NCI-H1417 (cell line): ENCODE results near the gene CLEC2D.
"Not testable (repeated sequence)": the region's sequence is repeated elsewhere in the genome, so short reads cannot be mapped to it uniquely, and the experiment has no call there.

Experiments used
- DNase-seq, 3 experiments: peaks; one replicate each; lab custom pipeline; 2025; lab: John Stamatoyannopoulos, UW

CLEC2D gene

GRCh38 chr12:9729082-9729481 lies 59.6 kb downstream of the CLEC2D start:
- DNase-seq: no peak

GRCh38 chr12:9730011-9730410 lies 60.5 kb downstream of the CLEC2D start:
- no peak for DNase-seq

- DNase-seq: no peak
These were observed 61.1 kb downstream of the CLEC2D start for GRCh38 chr12:9730591-9730990.

GRCh38 chr12:9731393-9731792 lies 61.9 kb downstream of the CLEC2D start:
- DNase-seq: no peak

GRCh38 chr12:9731797-9732196 lies 62.3 kb downstream of the CLEC2D start:
- DNase-seq: no peak

GRCh38 chr12:9732921-9733461 lies 63.5 kb downstream of the CLEC2D start, which contains the start of gene CLECL1:
TSS of gene CLECL1 (minus strand) at chr12:9733097.
- no peak for DNase-seq

GRCh38 chr12:9735601-9736000 lies 66.1 kb downstream of the CLEC2D start:
- DNase-seq: no peak

- no peak for DNase-seq
These were observed 67.6 kb downstream of the CLEC2D start for GRCh38 chr12:9736936-9737705.

GRCh38 chr12:9738905-9739304 lies 69.4 kb downstream of the CLEC2D start:
- DNase-seq: not testable (repeated sequence)

GRCh38 chr12:9739404-9740105 lies 70.0 kb downstream of the CLEC2D start:
- not testable (repeated sequence) for DNase-seq

- DNase-seq: peak in 1 of 3 experiments; percentile 18
These were observed 70.7 kb downstream of the CLEC2D start for GRCh38 chr12:9740106-9740750.

- no peak for DNase-seq
These were observed 72.2 kb downstream of the CLEC2D start for GRCh38 chr12:9741726-9742125.

- no peak for DNase-seq
These were observed 73.1 kb downstream of the CLEC2D start for GRCh38 chr12:9742661-9743060.

GRCh38 chr12:9745199-9745598 lies 75.7 kb downstream of the CLEC2D start:
- peak in 1 of 3 experiments; percentile 25 for DNase-seq
